Measurements from ENCODE around the gene TMLHE.
"Not testable (repeated sequence)": the region's sequence is repeated elsewhere in the genome, so short reads cannot be mapped to it uniquely, and the experiment has no call there.

TMLHE gene

GRCh38 chrX:155612312-155613224 is at the start of gene TMLHE, which contains the start of gene SPRY3:
Gene TMLHE (minus strand): TSS chrX:155612952. CDS start chrX:155545276, 67,676 bp downstream.
Gene SPRY3 (plus strand): TSS chrX:155612586.
- H3K4me3 ChIP-seq (replicated peaks; ENCODE audit: low read depth, low read length) = peak within 1 kb of the TSS; percentile 85
- H3K27me3 ChIP-seq (replicated peaks; ENCODE audit: control insufficient read depth, insufficient read depth, low read length) = no peaks in the 10 kb centered on the region
- peak; percentile 71 for DNase-seq (ENCODE audit: extremely low read depth, insufficient read length)
- no peak for TF ChIP-seq CTCF (IDR thresholded peaks at IDR 0.05; ENCODE audit: insufficient read depth, low read length, poor library complexity, severe bottlenecking)
- H3K36me3 ChIP-seq (ENCODE audit: control insufficient read depth, insufficient read depth, low read length) = no peaks in the 10 kb centered on the region

- Histone ChIP-seq H3K4me3 (replicated peaks; ENCODE audit: low read depth, low read length) (no peak overlapping the region), H3K36me3 (ENCODE audit: control insufficient read depth, insufficient read depth, low read length) (no peaks in the 10 kb centered on the region), H3K27me3 (replicated peaks; ENCODE audit: control insufficient read depth, insufficient read depth, low read length) (no peaks in the 10 kb centered on the region)
- TF ChIP-seq CTCF (IDR thresholded peaks at IDR 0.05; ENCODE audit: insufficient read depth, low read length, poor library complexity, severe bottlenecking) = peak; percentile 8
- no peak for DNase-seq (ENCODE audit: extremely low read depth, insufficient read length)
Observed at GRCh38 chrX:155662282-155662681, 49.5 kb upstream of the TMLHE start.

GRCh38 chrX:155645180-155645579 is 32.4 kb upstream of the TMLHE start:
- H3K27me3 ChIP-seq (replicated peaks; ENCODE audit: control insufficient read depth, insufficient read depth, low read length) = no peaks in the 10 kb centered on the region
- H3K36me3 ChIP-seq (ENCODE audit: control insufficient read depth, insufficient read depth, low read length) = no peaks in the 10 kb centered on the region
- H3K4me3 ChIP-seq (replicated peaks; ENCODE audit: low read depth, low read length) = no peak overlapping the region
- no peak for TF ChIP-seq CTCF (IDR thresholded peaks at IDR 0.05; ENCODE audit: insufficient read depth, low read length, poor library complexity, severe bottlenecking)
- no peak for DNase-seq (ENCODE audit: extremely low read depth, insufficient read length)

- TF ChIP-seq CTCF (IDR thresholded peaks at IDR 0.05; ENCODE audit: insufficient read depth, low read length, poor library complexity, severe bottlenecking) = no peak
- H3K36me3 ChIP-seq (ENCODE audit: control insufficient read depth, insufficient read depth, low read length) = no peaks in the 10 kb centered on the region
- no peak overlapping the region for H3K4me3 ChIP-seq (replicated peaks; ENCODE audit: low read depth, low read length)
- DNase-seq (ENCODE audit: extremely low read depth, insufficient read length) = no peak
- no peaks in the 10 kb centered on the region for H3K27me3 ChIP-seq (replicated peaks; ENCODE audit: control insufficient read depth, insufficient read depth, low read length)
Observed at GRCh38 chrX:155643240-155643639, 30.5 kb upstream of the TMLHE start.

GRCh38 chrX:155641371-155641770 is 28.6 kb upstream of the TMLHE start:
- DNase-seq (ENCODE audit: extremely low read depth, insufficient read length) = not testable (repeated sequence)

GRCh38 chrX:155637714-155638113 is 25.0 kb upstream of the TMLHE start:
- H3K27me3 ChIP-seq (replicated peaks; ENCODE audit: control insufficient read depth, insufficient read depth, low read length) = no peaks in the 10 kb centered on the region
- no peak for TF ChIP-seq CTCF (IDR thresholded peaks at IDR 0.05; ENCODE audit: insufficient read depth, low read length, poor library complexity, severe bottlenecking)
- DNase-seq (ENCODE audit: extremely low read depth, insufficient read length) = no peak
- no peak overlapping the region for H3K4me3 ChIP-seq (replicated peaks; ENCODE audit: low read depth, low read length)
- H3K36me3 ChIP-seq (ENCODE audit: control insufficient read depth, insufficient read depth, low read length) = no peaks in the 10 kb centered on the region

More at GRCh38 chrX:155641371-155641770, 28.6 kb upstream of the TMLHE start:
- H3K27me3 ChIP-seq (replicated peaks; ENCODE audit: control insufficient read depth, insufficient read depth, low read length); H3K4me3 ChIP-seq (replicated peaks; ENCODE audit: low read depth, low read length); H3K36me3 ChIP-seq (ENCODE audit: control insufficient read depth, insufficient read depth, low read length): not testable (repeated sequence)

- not testable (repeated sequence) for H3K4me3 ChIP-seq (replicated peaks; ENCODE audit: low read depth, low read length); H3K36me3 ChIP-seq (ENCODE audit: control insufficient read depth, insufficient read depth, low read length); H3K27me3 ChIP-seq (replicated peaks; ENCODE audit: control insufficient read depth, insufficient read depth, low read length); DNase-seq (ENCODE audit: extremely low read depth, insufficient read length)
Observed at GRCh38 chrX:155635019-155635418, 22.3 kb upstream of the TMLHE start.
